Neural cell (in vitro differentiated cells): Measurements from ENCODE around the gene BICDL1. TPM values are rescaled to one million over a fixed set of nuclear protein-coding genes. Genes with fewer than 3 reads are reported as not detected.

Source experiments
- H2AFZ ChIP-seq: fragments of 200-600, 300-800 bp; sonication (generic), shearing (Covaris generic); 2 replicates; pipeline ENCODE4 v1.6.0; 2014; ENCODE audit warnings: low read depth, mild to moderate bottlenecking, antibody characterized with exemption, low read length, moderate library complexity
- H3F3A ChIP-seq: fragments of 200-600 bp; shearing (Covaris generic); 2 replicates; pipeline ENCODE4 v1.6.1; 2016; ENCODE audit warnings: mild to moderate bottlenecking, moderate library complexity, mixed read lengths, antibody characterized with exemption, low read length; ENCODE audit not compliant: insufficient read depth, poor library complexity, severe bottlenecking
- H3K27ac ChIP-seq: fragments of 200-600, 300-800 bp; sonication (generic), shearing (Covaris generic); 2 replicates; pipeline ENCODE4 v1.5.1; 2014; ENCODE audit warnings: mild to moderate bottlenecking, low read length, moderate library complexity
- H3K27me3 ChIP-seq: fragments of 300-800, 200-600 bp; sonication (generic), shearing (Covaris generic); 2 replicates; pipeline ENCODE4 v1.6.0; 2014; ENCODE audit warnings: mild to moderate bottlenecking, low read depth, low read length, moderate library complexity; ENCODE audit not compliant: insufficient read depth
- H3K36me3 ChIP-seq: fragments of 300-800, 200-600 bp; sonication (generic), shearing (Covaris generic); 2 replicates; pipeline ENCODE4 v1.5.1; 2014; ENCODE audit warnings: mild to moderate bottlenecking, antibody characterized with exemption, low read length, moderate library complexity; ENCODE audit not compliant: insufficient read depth
- H3K4me2 ChIP-seq: fragments of 300-800, 200-600 bp; sonication (generic), shearing (Covaris generic); 2 replicates; pipeline ENCODE4 v1.6.0; 2014; ENCODE audit warnings: mild to moderate bottlenecking, low read length
- H3K4me3 ChIP-seq: fragments of 300-800, 200-600 bp; sonication (generic), shearing (Covaris generic); 2 replicates; pipeline ENCODE4 v1.5.1; 2014; ENCODE audit warnings: mild to moderate bottlenecking, low read length, moderate library complexity
- H3K79me2 ChIP-seq: fragments of 200-600 bp; shearing (Covaris generic); replicated peaks from 2 replicates; pipeline ENCODE4 v1.6.0; 2014; ENCODE audit warnings: mild to moderate bottlenecking, low read length, moderate library complexity; ENCODE audit not compliant: insufficient read depth
- H3K9ac ChIP-seq: fragments of 300-800, 200-600 bp; sonication (generic), shearing (Covaris generic); 2 replicates; pipeline ENCODE4 v1.6.1; 2016; ENCODE audit warnings: mild to moderate bottlenecking, low read length, mixed read lengths
- H3K9me2 ChIP-seq: fragments of 200-600 bp; shearing (Covaris generic); 2 replicates; pipeline ENCODE4 v1.6.1; 2016; ENCODE audit warnings: mild to moderate bottlenecking, low read length, mixed read lengths; ENCODE audit not compliant: insufficient read depth
- H3K9me3 ChIP-seq: fragments of 200-600, 300-800 bp; sonication (generic), shearing (Covaris generic); 2 replicates; pipeline ENCODE4 v1.6.1; 2016; ENCODE audit warnings: mild to moderate bottlenecking, mixed run types, low read length, moderate library complexity, mixed read lengths
- H4K20me1 ChIP-seq: fragments of 200-600 bp; shearing (Covaris generic); 2 replicates; pipeline ENCODE4 v1.6.1; 2016; ENCODE audit warnings: mild to moderate bottlenecking, mixed run types; ENCODE audit not compliant: insufficient read depth
- EP300 ChIP-seq: fragments of 450-650 bp; conservative IDR thresholded peaks from 2 replicates; pipeline ENCODE4 v1.6.1; 2014; ENCODE audit warnings: antibody characterized with exemption, mild to moderate bottlenecking, moderate library complexity; ENCODE audit not compliant: poor library complexity, severe bottlenecking
- EZH2 ChIP-seq: fragments of 200-600, 300-800 bp; shearing (Covaris generic), sonication (generic); IDR thresholded peaks from 2 replicates; pipeline ENCODE4 v1.6.1; 2014; ENCODE audit warnings: antibody characterized with exemption, low read length, borderline replicate concordance, mild to moderate bottlenecking; ENCODE audit not compliant: insufficient read depth, poor library complexity, severe bottlenecking
- MXI1 ChIP-seq: fragments of 450-650 bp; conservative IDR thresholded peaks from 2 replicates; pipeline ENCODE4 v1.6.1; 2014; ENCODE audit warnings: antibody characterized with exemption, mild to moderate bottlenecking; ENCODE audit not compliant: poor library complexity, severe bottlenecking
- POLR2AphosphoS5 ChIP-seq: IDR thresholded peaks from 2 replicates; pipeline ENCODE4 v1.6.1; 2012
- RAD21 ChIP-seq: fragments of 450-650 bp; conservative IDR thresholded peaks from 2 replicates; pipeline ENCODE4 v1.6.1; 2014; ENCODE audit warnings: antibody characterized with exemption, mild to moderate bottlenecking, moderate library complexity
- SMC3 ChIP-seq: fragments of 450-650 bp; conservative IDR thresholded peaks from 2 replicates; pipeline ENCODE4 v1.6.1; 2014; ENCODE audit warnings: antibody characterized with exemption, mild to moderate bottlenecking, moderate library complexity; ENCODE audit not compliant: poor library complexity
- polyA plus RNA-seq: library from polyadenylated mRNA; depleted of rRNA; stranded (reverse); fragments of >200 nt; gene quantifications from 2 replicates; pipeline ENCODE4 v1.2.3, GENCODE V29; 2014
- TF ChIP-seq, protein P1 (sequence below): fragments of 450-650 bp; IDR thresholded peaks from 2 replicates; pipeline ENCODE4 v1.5.1; 2014; ENCODE audit warnings: antibody characterized with exemption, mild to moderate bottlenecking, moderate library complexity; ENCODE audit not compliant: poor library complexity, severe bottlenecking
- TF ChIP-seq, protein P2 (sequence below): IDR thresholded peaks from 2 replicates; pipeline ENCODE4 v1.6.1; 2012; ENCODE audit warnings: borderline replicate concordance

The BICDL1 gene
- polyA plus RNA-seq, 1 donor from 2014 or later = 136 TPM

DNA sequence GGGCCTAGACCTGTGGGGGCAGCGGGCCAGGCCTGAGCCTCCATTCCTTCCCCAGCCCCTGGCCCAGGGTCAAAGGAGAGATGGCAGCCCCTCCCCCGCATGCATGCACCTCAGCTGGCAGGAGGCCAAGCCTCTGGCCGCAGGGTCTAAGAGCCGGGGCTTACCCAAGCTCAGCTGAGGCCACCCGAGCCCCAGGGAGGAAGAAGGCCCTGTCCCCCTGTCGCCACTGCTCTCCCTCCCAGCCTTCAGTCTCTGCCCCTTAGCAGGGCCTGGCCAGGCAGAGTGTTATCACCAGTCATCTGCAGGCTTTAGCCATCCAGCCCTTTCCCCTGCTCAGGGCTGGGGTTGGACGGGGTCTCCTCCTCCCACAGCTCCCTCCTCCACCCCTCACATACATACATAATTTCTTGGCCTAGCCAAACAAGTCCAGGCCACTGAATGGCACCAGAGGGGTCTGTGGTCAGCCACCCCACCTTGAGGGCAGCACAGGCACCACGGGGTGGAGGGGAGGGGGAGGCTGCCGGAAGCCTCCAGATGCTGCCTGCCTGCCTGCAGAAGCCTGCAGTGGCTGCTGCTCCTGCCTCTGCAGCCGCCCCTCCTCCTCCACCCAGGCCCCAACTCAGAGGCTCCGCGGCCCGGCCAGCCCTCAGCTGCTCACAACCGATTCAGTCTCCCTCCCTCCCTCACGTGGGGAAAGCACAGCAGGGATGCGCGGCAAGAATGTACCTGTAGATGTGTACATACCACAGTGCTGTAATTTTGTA is 104.7 kb downstream of the BICDL1 start:
- H3K4me2 ChIP-seq = no peak overlapping the region
- H3K27me3 ChIP-seq = no peaks in the 10 kb centered on the region
- H3K9me2 ChIP-seq = no peaks in the 10 kb centered on the region
- TF ChIP-seq RAD21 = peak; percentile 22
- no peak for TF ChIP-seq POLR2AphosphoS5
- TF ChIP-seq MXI1 = peak; percentile 16
- TF ChIP-seq SMC3 = peak; percentile 22
- TF ChIP-seq EZH2 = no peak
- TF ChIP-seq, protein P1, sequence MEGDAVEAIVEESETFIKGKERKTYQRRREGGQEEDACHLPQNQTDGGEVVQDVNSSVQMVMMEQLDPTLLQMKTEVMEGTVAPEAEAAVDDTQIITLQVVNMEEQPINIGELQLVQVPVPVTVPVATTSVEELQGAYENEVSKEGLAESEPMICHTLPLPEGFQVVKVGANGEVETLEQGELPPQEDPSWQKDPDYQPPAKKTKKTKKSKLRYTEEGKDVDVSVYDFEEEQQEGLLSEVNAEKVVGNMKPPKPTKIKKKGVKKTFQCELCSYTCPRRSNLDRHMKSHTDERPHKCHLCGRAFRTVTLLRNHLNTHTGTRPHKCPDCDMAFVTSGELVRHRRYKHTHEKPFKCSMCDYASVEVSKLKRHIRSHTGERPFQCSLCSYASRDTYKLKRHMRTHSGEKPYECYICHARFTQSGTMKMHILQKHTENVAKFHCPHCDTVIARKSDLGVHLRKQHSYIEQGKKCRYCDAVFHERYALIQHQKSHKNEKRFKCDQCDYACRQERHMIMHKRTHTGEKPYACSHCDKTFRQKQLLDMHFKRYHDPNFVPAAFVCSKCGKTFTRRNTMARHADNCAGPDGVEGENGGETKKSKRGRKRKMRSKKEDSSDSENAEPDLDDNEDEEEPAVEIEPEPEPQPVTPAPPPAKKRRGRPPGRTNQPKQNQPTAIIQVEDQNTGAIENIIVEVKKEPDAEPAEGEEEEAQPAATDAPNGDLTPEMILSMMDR = no peak
- TF ChIP-seq EP300 = no peak
- TF ChIP-seq, protein P2, sequence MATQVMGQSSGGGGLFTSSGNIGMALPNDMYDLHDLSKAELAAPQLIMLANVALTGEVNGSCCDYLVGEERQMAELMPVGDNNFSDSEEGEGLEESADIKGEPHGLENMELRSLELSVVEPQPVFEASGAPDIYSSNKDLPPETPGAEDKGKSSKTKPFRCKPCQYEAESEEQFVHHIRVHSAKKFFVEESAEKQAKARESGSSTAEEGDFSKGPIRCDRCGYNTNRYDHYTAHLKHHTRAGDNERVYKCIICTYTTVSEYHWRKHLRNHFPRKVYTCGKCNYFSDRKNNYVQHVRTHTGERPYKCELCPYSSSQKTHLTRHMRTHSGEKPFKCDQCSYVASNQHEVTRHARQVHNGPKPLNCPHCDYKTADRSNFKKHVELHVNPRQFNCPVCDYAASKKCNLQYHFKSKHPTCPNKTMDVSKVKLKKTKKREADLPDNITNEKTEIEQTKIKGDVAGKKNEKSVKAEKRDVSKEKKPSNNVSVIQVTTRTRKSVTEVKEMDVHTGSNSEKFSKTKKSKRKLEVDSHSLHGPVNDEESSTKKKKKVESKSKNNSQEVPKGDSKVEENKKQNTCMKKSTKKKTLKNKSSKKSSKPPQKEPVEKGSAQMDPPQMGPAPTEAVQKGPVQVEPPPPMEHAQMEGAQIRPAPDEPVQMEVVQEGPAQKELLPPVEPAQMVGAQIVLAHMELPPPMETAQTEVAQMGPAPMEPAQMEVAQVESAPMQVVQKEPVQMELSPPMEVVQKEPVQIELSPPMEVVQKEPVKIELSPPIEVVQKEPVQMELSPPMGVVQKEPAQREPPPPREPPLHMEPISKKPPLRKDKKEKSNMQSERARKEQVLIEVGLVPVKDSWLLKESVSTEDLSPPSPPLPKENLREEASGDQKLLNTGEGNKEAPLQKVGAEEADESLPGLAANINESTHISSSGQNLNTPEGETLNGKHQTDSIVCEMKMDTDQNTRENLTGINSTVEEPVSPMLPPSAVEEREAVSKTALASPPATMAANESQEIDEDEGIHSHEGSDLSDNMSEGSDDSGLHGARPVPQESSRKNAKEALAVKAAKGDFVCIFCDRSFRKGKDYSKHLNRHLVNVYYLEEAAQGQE = no peak
- no peak overlapping the region for H2AFZ ChIP-seq
- H3F3A ChIP-seq = no peaks in the 10 kb centered on the region
- peaks cover 3% of the 10 kb centered on the region for H4K20me1 ChIP-seq
- H3K4me3 ChIP-seq = peak overlapping the region; percentile 48
- peak overlapping the region; percentile 61 for H3K27ac ChIP-seq
- no peaks in the 10 kb centered on the region for H3K9me3 ChIP-seq
- no peaks in the 10 kb centered on the region for H3K79me2 ChIP-seq
- H3K9ac ChIP-seq = peak overlapping the region; percentile 55
- H3K36me3 ChIP-seq = peaks cover 5% of the 10 kb centered on the region

DNA sequence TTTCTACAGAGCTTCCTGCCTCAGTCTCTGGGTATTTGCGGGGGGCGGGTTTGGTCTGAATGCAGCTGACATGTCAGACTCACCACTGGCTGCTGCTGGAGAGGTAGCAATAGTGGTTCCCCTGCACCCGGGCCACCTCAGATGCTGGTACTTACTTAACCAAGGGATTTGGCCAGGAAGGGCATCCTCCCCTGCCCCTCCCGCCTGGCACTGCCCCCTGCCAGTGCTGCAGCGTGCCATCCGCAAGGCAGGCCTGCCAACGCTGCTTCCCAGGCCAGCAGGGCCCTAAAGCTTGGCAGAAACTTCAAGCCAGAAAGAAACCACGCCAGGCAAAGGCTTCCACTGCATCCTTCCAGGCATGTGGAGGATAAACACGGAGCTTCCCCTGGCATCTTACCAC is 105.4 kb downstream of the BICDL1 start:
- H3K9ac ChIP-seq = peak overlapping the region; percentile 5
- H3K36me3 ChIP-seq = peaks cover 5% of the 10 kb centered on the region
- no peak overlapping the region for H3K4me3 ChIP-seq
- no peak overlapping the region for H2AFZ ChIP-seq
- no peaks in the 10 kb centered on the region for H3K9me3 ChIP-seq
- H3F3A ChIP-seq = no peaks in the 10 kb centered on the region
- H4K20me1 ChIP-seq = peaks cover 3% of the 10 kb centered on the region
- no peaks in the 10 kb centered on the region for H3K9me2 ChIP-seq
- peak overlapping the region; percentile 30 for H3K27ac ChIP-seq
- no peaks in the 10 kb centered on the region for H3K79me2 ChIP-seq
- no peaks in the 10 kb centered on the region for H3K27me3 ChIP-seq
- no peak overlapping the region for H3K4me2 ChIP-seq
- TF ChIP-seq POLR2AphosphoS5 = peak; percentile 13
- TF ChIP-seq SMC3 = no peak
